GM13977 (cell line): ENCODE results near the gene ATP9A.
"Not testable (repeated sequence)": the region's sequence is repeated elsewhere in the genome, so short reads cannot be mapped to it uniquely, and the experiment has no call there.

Experiments used
- DNase-seq: peaks from one replicate; pipeline ENCODE4 v3.0.0; 2012; ENCODE audit warnings: low spot score
- in situ Hi-C: fragments of 300-500 bp; cut with MboI; formaldehyde crosslinking; loops from one replicate; pipeline ENCODE4 v1.12.0; 2022; ENCODE audit warnings: low sequenced_read_pairs, low pct_unique_long_range_greater_than_20kb, mixed read lengths, inconsistent platforms; ENCODE audit not compliant: unreplicated experiment
- TF ChIP-seq, protein P1 (sequence below): IDR thresholded peaks from 2 replicates; pipeline ENCODE4 v1.5.1; 2012; ENCODE audit warnings: mild to moderate bottlenecking, control low read depth; ENCODE audit not compliant: insufficient read depth; ENCODE audit errors: extremely low read depth, missing control alignments

The ATP9A gene

DNA sequence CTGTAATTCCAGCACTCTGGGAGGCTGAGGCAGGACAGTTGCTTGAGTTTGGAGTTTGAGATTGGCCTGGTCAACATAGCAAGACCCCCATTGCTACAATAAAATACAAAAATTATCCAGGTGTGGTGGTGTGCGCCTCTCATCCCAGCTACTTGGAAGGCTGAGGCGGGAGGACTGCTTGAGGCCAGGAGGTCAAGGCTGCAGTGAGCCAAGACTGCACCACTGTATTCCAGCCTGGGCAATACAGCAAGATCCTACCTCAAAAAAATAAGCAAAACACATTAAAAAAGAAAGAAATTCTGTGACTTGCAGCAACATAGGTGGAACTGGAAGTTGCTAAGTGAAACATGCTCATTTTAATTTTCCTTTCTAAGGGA, 119.6 kb downstream of the ATP9A start:
- DNase-seq: no peak
- TF ChIP-seq, protein P1, sequence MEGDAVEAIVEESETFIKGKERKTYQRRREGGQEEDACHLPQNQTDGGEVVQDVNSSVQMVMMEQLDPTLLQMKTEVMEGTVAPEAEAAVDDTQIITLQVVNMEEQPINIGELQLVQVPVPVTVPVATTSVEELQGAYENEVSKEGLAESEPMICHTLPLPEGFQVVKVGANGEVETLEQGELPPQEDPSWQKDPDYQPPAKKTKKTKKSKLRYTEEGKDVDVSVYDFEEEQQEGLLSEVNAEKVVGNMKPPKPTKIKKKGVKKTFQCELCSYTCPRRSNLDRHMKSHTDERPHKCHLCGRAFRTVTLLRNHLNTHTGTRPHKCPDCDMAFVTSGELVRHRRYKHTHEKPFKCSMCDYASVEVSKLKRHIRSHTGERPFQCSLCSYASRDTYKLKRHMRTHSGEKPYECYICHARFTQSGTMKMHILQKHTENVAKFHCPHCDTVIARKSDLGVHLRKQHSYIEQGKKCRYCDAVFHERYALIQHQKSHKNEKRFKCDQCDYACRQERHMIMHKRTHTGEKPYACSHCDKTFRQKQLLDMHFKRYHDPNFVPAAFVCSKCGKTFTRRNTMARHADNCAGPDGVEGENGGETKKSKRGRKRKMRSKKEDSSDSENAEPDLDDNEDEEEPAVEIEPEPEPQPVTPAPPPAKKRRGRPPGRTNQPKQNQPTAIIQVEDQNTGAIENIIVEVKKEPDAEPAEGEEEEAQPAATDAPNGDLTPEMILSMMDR: no peak
- in situ Hi-C loops: loop anchor here (25.0 kb wide), 1 partner anchor 661 kb away; no protein-coding TSS in a partner anchor

DNA sequence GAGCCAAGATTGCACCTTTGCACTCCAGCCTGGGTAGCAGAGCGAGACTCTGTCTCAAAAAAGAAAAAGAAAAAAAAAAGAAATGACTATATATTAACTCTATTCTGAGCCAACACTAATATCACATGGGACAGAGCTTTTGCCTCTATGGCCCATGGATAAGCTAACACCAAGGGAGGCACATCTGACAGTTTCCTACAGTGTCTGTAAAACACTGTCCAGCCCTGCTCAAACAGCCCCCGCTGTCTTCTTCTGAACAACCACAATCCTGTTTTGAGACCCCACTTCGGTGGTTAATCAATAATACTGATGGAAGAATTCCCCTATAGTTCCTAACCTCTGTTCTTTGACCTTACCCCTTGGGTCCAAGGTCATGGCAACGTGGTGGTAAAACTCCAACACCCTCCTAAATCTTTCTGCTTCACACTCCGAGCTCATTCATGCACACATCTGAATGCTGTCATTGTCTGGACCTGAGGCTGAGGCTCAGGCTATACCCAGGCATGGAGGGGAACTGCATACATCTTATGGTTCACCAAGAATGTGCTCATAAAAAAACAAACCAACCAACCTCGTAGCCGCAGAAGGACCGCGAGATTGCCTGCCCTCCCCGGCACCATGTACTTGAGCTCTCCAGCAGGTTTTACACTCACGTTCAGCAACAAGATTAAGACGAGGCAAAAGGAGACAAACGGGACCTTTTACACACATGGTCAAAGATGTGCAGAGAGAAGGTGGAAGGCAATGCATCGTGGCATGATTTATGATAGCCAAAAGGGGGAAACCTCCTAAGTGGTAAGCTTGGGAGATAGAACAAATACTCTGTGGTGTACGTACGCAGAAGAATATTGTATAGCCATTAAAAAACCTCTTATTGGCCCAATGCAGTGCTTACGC, 120.3 kb downstream of the ATP9A start:
- TF ChIP-seq, protein P1: no peak
- in situ Hi-C loops: loop anchor here (25.0 kb wide), 1 partner anchor 661 kb away; no protein-coding TSS in a partner anchor

DNA sequence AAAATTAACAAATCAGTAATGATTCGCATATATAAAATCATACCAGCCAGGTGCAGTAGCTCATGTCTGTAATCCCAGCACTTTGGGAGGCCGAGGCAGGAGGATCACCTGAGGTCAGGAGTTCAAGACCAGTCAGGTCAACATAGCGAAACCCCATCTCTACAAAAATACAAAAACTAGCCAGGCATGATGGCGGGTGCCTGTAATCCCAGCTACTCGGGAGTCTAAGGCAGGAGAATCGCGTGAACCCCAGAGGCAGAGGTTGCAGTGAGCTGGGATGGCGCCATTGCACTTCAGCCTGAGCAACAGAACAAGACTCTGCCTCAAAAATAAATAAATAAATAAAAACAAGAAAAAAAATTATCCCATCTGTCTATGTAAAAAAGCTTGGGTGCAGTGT, 124.4 kb downstream of the ATP9A start:
- in situ Hi-C loops: loop anchor here (25.0 kb wide), 1 partner anchor 657 kb away; no protein-coding TSS in a partner anchor
- DNase-seq: not testable (repeated sequence)

More for the DNA sequence above, 120.3 kb downstream of the ATP9A start:
- no peak for DNase-seq

DNA sequence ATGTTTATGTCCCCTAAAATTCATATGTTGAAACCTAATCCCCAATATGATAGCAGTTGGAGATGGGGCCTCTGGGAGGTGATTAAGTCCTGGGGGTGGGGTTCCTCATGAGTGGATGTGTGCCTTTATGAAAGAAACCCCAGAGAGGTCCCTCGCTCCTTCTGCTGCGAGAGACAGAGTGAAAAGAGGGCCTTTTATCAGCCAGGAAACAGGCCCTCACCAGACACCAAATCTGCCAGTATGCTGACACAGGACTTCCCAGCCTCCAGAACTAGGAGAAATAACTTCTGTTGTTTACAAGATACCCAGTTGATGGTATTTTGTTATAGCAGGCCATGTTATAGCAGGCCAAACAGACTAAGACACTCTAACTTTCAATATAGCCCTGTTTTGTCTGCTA, 124.8 kb downstream of the ATP9A start:
- DNase-seq: no peak
- TF ChIP-seq, protein P1: no peak
- in situ Hi-C loops: loop anchor here (25.0 kb wide), 1 partner anchor 656 kb away; no protein-coding TSS in a partner anchor

DNA sequence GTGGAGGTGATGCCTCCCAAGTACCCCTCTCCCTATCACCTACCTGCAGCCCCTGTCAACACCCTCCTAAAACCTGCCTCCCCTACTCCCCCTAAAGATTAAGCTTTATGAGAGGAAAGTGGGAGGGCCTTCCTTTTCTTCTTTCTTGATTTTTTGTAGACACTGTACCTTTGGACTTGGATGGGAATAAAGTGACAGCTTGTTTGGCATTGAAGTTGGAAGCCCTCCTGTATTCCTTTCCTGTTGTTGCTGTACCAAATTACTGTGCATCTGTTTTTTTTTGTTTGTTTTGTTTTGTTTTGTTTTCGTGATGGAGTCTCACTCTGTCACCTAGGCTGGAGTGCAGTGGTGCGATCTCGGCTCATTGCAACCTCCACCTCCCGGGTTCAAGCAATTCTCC, 126.3 kb downstream of the ATP9A start:
- in situ Hi-C loops: loop anchor here (25.0 kb wide), 1 partner anchor 655 kb away; no protein-coding TSS in a partner anchor
- TF ChIP-seq, protein P1: no peak
- DNase-seq: no peak

DNA sequence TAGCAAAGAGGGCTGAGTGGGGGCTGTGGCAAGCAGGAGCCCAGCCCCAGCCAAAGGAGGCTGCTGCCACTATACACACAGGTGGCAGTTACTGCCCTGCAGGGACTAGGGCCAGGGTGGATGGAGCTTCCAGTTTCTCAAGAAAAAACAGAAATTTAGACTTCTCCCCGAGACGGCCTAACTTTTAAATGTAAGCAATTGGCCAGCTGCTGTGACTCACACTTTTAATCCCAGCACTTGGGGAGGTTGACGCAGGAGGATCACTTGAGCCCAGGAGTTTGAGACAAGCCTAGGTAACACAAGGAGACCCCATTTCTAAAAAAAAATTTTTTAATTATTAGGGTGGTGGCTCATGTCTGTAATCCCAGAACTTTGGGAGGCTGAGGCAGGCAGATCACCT, 127.4 kb downstream of the ATP9A start:
- TF ChIP-seq, protein P1: no peak
- in situ Hi-C loops: loop anchor here (25.0 kb wide), 1 partner anchor 653 kb away; no protein-coding TSS in a partner anchor
- no peak for DNase-seq

DNA sequence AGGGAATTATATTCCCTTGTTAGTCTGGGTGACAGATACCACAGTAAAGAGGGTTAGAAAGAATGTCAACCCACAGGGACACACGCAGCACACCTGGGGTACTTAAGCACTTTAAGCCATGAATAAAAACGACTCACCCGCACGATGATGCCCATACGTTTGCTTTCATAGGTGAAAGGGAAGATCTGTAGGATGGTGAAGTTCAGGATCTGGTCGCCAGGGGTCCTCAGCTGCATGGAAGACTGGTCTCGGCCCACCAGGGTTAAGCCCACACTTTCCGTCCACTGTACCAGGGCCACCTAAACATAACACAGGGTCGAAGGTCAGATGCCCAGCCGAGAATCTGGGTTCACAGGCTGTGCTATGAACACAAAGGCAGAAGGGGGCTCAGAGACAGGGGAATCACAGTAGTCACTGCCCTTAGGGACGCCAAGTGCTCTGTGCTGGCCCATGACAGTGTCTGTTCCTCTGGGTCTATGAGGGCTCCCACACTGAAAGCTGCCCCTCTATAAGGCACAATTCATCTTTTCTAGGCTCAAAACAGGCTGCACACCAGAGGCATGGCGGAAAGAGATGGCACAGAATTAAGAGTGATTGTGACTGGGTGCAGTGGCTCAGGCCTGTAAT, 128.9 kb downstream of the ATP9A start:
- in situ Hi-C loops: loop anchor here (25.0 kb wide), 1 partner anchor 652 kb away; no protein-coding TSS in a partner anchor
- no peak for DNase-seq
- TF ChIP-seq, protein P1: peak; percentile 69
